NCI-H128 (cell line): ENCODE measurements around the gene STX3.
A peak's percentile ranks its signal among the peaks of the same experiment; 100 is the strongest.
"Not testable (repeated sequence)": the region's sequence is repeated elsewhere in the genome, so short reads cannot be mapped to it uniquely, and the experiment has no call there.

ENCODE experiments used
- DNase-seq: peaks from one replicate; lab custom pipeline; 2025; ENCODE audit not compliant: unreplicated experiment; lab: John Stamatoyannopoulos, UW

The STX3 gene

GRCh38 chr11:59787255-59787588 lies 32.0 kb downstream of the STX3 start:
- DNase-seq, result no peak

- DNase-seq, result no peak
These were observed 32.6 kb downstream of the STX3 start for GRCh38 chr11:59787816-59788215.

GRCh38 chr11:59791639-59792038 lies 36.5 kb downstream of the STX3 start:
- no peak for DNase-seq

GRCh38 chr11:59792507-59792906 lies 37.3 kb downstream of the STX3 start:
- no peak for DNase-seq

GRCh38 chr11:59794417-59794816 lies 39.2 kb downstream of the STX3 start:
- no peak for DNase-seq

- DNase-seq, result no peak
These were observed 45.3 kb downstream of the STX3 start for GRCh38 chr11:59800390-59801025.

- no peak for DNase-seq
These were observed 46.1 kb downstream of the STX3 start for GRCh38 chr11:59801160-59801706.

- DNase-seq, result no peak
These were observed 46.9 kb downstream of the STX3 start for GRCh38 chr11:59801981-59802638.

- DNase-seq, result no peak
These were observed 47.5 kb downstream of the STX3 start for GRCh38 chr11:59802639-59803176.

GRCh38 chr11:59804061-59804460 lies 48.9 kb downstream of the STX3 start:
- no peak for DNase-seq

GRCh38 chr11:59807047-59807610 lies 52.0 kb downstream of the STX3 start:
- DNase-seq, result no peak

GRCh38 chr11:59810189-59810910 lies 55.2 kb downstream of the STX3 start, which contains the start of gene MRPL16:
Gene MRPL16 (minus strand): TSS chr11:59810778. CDS start chr11:59810658, 120 bp downstream.
- DNase-seq, result peak; percentile 91

GRCh38 chr11:59810911-59811259 lies 55.7 kb downstream of the STX3 start:
- no peak for DNase-seq

GRCh38 chr11:59812220-59812619 lies 57.0 kb downstream of the STX3 start:
- no peak for DNase-seq

GRCh38 chr11:59813364-59813763 lies 58.2 kb downstream of the STX3 start:
- no peak for DNase-seq

- no peak for DNase-seq
These were observed 58.8 kb downstream of the STX3 start for GRCh38 chr11:59814021-59814420.

- DNase-seq, result no peak
These were observed 60.6 kb downstream of the STX3 start for GRCh38 chr11:59815754-59816153.

- DNase-seq, result not testable (repeated sequence)
These were observed 61.3 kb downstream of the STX3 start for GRCh38 chr11:59816434-59816833.

- no peak for DNase-seq
These were observed 63.4 kb downstream of the STX3 start for GRCh38 chr11:59818572-59818971.

GRCh38 chr11:59822989-59823566 lies 67.9 kb downstream of the STX3 start:
- no peak for DNase-seq

GRCh38 chr11:59829358-59829757 lies 74.2 kb downstream of the STX3 start:
- no peak for DNase-seq
